GM21529 (cell line): ENCODE results near the gene SPANXN4.

Experiments
- ATAC-seq: cut with Tn5 transposase; IDR thresholded peaks from one replicate; pipeline ENCODE4 v1.9.1; 2021; ENCODE audit not compliant: unreplicated experiment

Gene SPANXN4, protein sequence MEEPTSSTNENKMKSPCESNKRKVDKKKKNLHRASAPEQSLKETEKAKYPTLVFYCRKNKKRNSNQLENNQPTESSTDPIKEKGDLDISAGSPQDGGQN

DNA sequence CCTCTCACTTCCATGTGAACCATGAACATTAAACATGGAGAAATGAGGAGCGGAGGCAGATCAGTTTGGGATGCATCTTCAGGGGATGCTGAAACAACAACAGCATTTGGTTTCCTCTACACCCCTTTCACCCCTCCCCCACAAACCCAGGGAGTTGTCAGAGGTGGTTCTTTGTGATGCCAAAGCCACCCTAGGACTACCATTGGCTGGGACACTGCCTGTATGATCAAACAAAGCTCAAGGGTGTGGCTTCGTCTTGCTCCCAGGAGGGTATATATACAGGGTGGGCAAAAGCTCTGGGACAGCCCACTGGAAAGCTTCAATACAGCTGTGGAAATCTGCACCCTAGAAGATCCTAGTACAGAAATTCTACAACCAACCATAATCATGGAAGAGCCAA is at the start of gene SPANXN4:
Gene SPANXN4, plus strand, starts transcription at position 301 of the 400 bp plus-strand sequence. Its CDS starts 87 bp downstream, at position 388.
- ATAC-seq: no peak

DNA sequence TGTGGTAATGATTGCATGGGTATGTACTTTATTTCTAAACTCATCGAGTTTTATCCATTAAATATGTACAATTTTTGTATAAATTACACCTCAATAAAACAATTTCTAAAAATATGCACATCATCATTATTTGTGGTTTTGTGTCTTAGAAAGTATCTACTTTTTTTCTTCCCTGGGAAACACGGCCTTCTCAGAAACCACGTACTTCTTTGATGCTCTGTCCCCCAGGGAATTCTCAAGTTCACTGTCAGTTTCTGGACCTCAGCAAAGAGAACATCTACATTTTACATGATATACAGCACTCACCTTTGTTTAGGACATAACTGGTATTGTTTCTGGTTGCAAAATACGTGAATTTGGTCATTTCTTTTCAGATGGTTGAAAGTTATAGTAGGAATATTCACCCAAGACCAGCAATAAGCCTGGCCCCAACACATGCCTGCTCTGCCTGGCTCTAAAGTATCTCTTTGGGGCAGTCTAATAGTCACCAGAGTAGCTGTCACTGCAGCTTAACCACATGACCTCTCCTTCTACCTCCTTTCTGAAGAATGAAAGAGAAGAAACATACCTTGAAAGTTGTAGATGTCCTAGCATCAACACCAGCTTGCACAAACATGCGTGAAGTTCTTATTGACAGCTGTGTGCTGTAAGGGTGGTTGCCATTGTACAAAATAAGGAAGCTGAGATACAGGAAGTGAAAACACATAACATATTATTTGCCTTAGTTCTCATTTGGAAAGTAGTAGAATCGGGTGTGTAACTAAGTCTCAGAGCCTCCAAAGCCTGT is 48.4 kb upstream of the SPANXN4 start:
- ATAC-seq: peak; percentile 84

DNA sequence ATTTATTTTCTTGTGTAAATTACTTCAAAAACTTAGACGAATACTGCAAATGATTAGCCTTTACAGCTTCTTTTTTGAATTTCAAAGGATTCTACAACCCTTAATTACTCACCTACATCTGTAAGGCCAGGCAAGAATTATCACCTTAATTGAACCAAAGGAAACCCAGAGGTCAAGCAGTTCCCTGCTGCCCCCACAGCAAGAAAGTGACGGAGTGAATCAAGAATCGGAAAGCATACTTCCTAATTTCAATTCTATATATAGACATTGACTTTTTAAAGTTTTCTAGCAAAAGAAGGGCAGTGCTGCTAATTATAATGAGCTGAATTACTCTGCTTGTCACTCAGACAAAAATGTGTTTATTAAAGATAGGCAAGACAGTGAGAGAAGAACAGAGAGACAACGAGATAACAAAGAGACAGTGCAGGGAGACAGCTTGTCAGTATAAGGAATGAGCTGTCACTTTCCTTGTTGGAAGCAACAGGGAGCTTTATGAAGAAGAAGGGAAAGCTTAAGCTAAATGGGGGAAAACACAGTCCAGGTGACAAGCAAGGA is 47.5 kb upstream of the SPANXN4 start:
- peak; percentile 42 for ATAC-seq

DNA sequence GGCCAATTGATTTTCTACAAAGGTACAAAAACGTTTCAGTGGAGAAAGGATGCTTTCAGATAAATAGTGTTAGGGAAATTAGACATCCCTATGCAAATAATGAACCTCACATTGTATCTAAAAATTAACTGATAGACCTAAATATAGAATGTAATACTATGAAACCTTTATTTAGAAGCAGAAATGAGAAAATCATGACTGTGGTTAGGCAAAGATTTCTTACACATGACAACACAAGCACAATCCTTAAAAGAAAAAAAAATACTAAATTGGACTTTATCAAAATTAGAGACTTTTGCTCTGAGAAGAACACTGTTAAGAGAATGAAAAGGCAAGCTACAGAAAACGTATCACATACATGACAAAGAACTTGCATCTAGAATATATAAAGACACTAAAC is 43.0 kb upstream of the SPANXN4 start:
- no peak for ATAC-seq

DNA sequence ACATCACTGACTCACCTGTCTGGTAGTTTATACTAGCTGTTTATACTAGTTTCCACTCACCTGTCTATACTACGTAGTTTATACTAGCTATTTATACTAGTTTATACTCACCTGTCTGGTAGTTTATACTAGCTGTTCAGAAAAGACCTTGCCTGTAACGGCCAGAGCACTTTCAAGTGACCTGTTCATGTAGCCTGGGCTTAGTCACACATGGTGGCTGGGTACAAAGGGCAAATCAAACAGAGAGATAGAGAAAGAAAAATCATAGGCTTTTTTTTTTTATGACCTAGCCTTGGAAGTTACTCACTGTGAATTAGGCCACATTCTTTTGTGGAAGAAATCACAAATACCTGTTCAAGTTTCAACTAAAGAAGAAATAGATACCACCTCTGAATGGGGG is 30.7 kb upstream of the SPANXN4 start:
- ATAC-seq: no peak

DNA sequence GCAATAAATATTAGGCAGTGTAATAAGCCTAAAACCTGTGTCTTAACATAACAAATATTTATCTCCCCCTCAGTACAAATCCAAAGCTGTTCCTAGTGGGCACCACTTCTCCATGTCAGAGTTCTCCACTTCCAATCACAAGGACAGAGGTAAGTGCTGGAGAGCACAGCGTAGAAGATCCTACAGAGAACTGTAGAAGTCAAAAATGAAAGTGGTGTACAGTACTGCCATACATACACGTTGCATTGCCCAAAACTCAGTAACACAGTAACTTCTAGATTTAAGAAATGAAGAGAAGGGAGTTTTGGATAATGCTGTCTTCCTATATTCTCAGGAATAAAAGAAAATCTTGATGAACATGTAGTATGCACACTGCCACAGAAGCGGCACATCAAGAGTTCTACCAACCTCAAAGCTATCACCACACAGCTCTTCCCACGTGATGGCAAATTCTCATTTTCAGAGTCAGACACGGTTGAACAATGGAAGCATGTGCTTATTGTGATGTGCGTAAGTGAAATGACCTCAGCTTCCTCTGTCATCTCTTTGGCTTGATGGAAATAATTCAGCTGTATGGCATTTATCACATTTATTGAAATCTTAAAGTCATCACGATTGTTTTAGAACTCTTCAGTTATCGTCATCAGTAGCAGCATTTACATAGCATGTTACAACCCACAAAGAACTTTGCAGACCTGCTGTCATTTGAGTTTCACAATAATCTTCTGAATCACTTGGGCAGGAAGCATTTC is 27.1 kb upstream of the SPANXN4 start:
- ATAC-seq: no peak

DNA sequence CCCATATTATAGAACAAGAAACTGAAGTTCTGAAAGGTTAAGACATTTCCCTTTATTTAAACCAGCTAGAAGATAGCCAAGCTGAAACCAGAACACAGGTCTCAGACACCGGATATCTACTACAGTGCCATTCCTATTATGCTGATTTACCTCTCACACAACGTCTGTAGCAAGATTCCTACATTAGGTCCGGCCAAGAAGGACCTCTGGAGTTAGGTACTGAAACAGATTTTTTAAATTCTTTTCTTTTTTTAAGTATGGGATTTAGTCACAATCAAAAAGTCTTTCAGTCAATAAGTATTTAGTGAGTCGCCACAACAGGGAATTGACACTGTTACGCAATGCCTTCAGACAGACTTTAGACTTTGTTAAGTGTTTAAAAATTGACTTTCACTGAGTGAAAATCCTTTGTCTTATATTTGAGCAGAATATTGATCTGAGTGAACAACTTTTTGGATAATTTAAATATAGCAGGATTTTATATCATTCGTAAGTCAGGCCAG is 26.5 kb upstream of the SPANXN4 start:
- ATAC-seq: no peak

DNA sequence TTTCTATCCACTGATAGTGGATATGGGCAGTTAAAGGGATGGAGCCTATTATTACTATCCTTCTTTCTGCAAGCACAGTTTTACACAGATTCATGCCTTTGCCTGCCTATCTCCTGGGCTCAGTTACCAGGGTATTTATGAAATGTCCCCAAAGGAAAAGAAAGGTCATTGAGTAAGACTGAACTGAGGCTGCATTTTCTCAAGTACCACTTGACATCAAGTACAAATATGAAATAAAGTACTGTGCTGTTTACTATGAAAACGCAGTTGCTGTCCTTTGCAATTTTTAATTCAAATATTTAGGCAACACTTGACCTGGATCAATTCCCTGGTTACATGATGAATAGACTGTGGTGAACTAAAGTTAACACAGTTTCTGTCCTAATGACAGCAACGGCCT is 23.5 kb upstream of the SPANXN4 start:
- ATAC-seq: no peak

DNA sequence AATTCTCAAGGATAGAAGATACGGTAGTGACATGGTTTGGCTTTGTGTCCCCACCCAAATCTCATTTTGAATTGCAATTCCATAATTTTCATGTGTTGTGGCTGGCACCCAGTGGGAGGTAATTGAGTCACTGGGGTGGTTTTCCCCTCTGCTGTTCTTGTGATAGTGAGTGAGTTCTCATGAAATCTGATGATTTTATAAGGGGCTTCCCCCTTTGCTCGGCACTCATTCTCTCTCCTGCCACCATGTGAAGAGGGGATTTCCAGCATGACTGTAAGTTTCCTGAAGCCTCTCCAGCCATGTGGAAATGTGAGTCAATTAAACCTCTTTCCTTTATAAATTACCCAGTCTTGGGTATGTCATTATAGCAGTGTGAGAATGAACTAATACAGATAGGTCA is 8.5 kb upstream of the SPANXN4 start:
- ATAC-seq: no peak

DNA sequence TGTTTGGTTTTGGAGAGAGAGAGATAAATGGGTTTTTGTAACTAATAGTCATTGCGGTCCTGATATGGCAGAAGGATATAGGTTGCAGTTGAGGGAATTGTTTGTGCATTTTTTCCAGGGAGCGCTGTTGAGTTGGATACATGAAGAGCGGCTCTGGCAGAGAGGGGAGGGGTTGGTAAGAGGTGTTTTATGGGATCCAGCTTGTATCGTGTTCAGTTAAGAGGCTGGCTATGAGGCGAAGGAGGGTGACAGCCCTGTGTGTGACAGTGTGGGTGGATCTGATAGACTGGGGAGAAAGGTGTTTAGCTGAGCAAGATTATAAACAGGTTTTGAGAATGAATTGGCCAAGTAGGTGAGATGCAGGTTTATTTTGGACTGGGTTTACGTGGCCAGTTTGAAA is 1.5 kb downstream of the SPANXN4 start:
- no peak for ATAC-seq

DNA sequence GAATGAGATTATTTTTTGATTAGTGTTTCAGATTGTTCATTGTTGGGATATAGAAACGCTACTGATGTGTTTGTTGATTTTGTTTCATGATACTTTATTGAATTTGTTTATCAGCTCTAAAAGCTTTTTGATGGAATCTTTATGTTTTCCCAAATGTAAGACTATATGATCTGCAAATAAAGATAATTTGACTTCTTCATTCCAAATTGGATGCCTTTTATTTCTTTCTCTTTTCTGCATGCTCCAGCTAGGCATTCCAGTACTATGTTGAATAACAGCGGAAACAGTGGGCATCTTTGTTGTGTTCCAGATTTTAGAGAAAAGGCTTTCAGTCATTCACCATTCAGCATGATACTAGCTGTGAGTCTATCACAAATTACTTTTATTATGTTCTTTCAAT is 21.8 kb downstream of the SPANXN4 start:
- ATAC-seq: no peak

DNA sequence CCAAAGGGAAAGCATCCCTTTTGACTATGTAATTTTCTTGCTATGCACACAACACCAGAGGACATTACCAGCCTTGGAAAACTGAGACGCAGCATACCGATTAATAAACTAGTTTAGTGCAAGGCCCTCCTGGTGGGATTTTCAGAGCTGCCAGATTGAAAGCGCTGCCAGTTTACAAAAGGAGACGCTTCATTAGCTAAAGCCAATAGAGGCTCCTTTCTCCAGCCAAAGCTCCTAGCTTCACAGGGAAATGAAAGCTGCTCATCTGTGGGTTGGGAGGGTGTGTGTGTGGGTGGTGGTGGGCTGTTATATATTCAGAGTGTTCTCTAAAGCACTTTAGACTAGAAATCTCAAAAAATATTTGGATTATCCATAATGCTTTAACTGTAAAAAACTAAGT is 32.4 kb downstream of the SPANXN4 start:
- ATAC-seq: no peak

DNA sequence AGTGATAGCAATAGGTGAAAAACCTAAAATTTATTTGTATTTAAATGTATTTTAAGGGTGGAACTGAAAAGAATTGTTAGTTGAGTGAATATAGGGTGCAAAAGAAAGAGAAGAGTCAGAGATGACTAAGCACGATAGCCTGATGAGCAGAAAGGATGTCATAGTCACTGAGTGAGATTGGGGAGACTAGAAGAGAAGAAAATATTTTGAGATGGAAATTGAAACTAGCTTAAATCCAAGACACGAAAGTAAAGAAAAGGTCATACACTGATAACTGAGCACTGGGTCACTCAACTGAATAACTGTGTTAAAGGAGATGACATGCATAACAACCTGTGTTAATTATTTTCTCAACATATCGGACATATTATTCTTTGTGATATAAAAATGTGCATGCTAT is 55.5 kb downstream of the SPANXN4 start:
- ATAC-seq: no peak

DNA sequence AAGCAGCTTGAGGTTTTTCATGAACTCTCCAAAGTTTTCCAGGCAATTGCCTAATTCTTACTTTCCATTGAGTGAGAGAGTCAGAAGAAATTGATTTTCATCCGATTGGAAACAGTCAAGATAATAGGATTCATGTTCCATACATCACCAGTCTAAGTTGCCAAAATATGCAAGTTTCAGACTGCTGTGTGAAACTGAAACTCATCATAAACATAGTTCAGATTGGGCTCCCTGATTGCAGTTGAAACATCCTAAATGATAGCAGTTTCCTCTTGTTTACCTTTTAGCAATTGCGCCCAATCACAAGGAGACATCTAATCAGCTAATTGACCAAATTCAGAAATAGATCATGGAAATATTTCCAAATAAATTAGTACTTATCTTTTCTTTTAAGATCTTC is 56.8 kb downstream of the SPANXN4 start:
- no peak for ATAC-seq
